Tibial nerve (tissue), 4 donors: ENCODE data around the gene WBP1. TPM values are rescaled to one million over a fixed set of nuclear protein-coding genes. Genes with fewer than 3 reads are reported as not detected.
"Not testable (repeated sequence)": the region's sequence is repeated elsewhere in the genome, so short reads cannot be mapped to it uniquely, and the experiment has no call there.

ENCODE experiments used
- DNase-seq, 2 donors: peaks; one replicate each; pipeline ENCODE4 v3.0.0-alpha.2; 2019; ENCODE audit warnings: low spot score in 2 of 2
- H3K27ac ChIP-seq, 4 donors: fragments of 200-600 bp; sonication (generic) in 3 of 4; one replicate each; pipeline ENCODE4 v1.5.1; 2017 to 2019; ENCODE audit warnings: mild to moderate bottlenecking in 1 of 4
- H3K27me3 ChIP-seq, 2 donors: fragments of 200-600 bp; sonication (generic) in 1 of 2; one replicate each; pipeline versions ENCODE4 v1.5.1 to v1.6.0; 2017 to 2019
- H3K36me3 ChIP-seq, 3 donors: fragments of 200-600 bp; sonication (generic); one replicate each; pipeline ENCODE4 v1.5.1; 2018 to 2019
- H3K4me1 ChIP-seq, 4 donors: fragments of 200-600 bp; sonication (generic) in 3 of 4; one replicate each; pipeline ENCODE4 v1.5.1; 2017 to 2019
- H3K4me3 ChIP-seq, 4 donors: fragments of 200-600 bp; sonication (generic) in 3 of 4; one replicate each; pipeline ENCODE4 v1.5.1; 2017 to 2019; ENCODE audit warnings: mild to moderate bottlenecking in 1 of 4, moderate library complexity in 1 of 4
- H3K9me3 ChIP-seq, 4 donors: fragments of 200-600 bp; sonication (generic) in 3 of 4; one replicate each; pipeline ENCODE4 v1.5.1; 2017 to 2019
- EP300 ChIP-seq, 2 donors: sonication (generic); formaldehyde crosslinking; IDR thresholded peaks; one replicate each; pipeline ENCODE4 v1.6.1; 2017; ENCODE audit warnings: antibody characterized with exemption in 2 of 2, mild to moderate bottlenecking in 1 of 2
- POLR2A ChIP-seq, 2 donors: fragments of 450-650 bp; IDR thresholded peaks; one replicate each; pipeline ENCODE4 v1.6.1; 2017; ENCODE audit warnings: antibody characterized with exemption in 2 of 2, mild to moderate bottlenecking in 2 of 2, moderate library complexity in 2 of 2
- WGBS, 2 donors: methylation state at CpG; one replicate each; pipeline ENCODE4 v1.1.5; 2018; 5-methylcytosine and 5-hydroxymethylcytosine counted together
- total RNA-seq, 4 donors: library from RNA; depleted of rRNA; stranded (reverse); fragments of >200 nt; gene quantifications; one replicate each; pipeline ENCODE4 v1.1.0, GENCODE V29; 2016
- TF ChIP-seq, protein P1 (sequence below), 5 experiments: fragments of 200-600 bp in 3 of 5; fragments of 450-650 bp in 2 of 5; sonication (generic) in 3 of 5; IDR thresholded peaks; one replicate each; pipeline ENCODE4 v1.5.1; 2016 to 2019; ENCODE audit warnings: antibody characterized with exemption in 5 of 5, mild to moderate bottlenecking in 3 of 5, moderate library complexity in 2 of 5

Gene WBP1
- total RNA-seq, 4 donors from 2014 or later: 35.7 to 84.6 (median 69.0) TPM

DNA sequence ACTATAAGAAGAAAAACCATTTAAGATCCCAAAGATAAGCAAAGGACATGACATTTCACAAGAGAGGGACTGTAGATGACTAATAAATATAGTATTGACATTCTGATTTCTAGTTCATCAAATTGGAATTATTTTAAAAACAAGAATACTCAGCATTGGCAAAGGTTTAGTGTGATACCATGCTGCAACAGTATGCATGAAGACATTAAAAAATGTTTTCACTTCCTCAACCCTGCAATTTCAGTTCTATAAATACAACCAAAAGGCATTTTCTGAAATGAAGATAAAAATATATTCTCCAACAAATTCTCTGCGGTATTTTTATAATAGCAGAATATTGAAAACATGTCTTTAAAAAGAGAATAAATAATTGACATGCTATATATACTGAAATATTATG lies 38.9 kb upstream of the WBP1 start:
- TF ChIP-seq, protein P1, sequence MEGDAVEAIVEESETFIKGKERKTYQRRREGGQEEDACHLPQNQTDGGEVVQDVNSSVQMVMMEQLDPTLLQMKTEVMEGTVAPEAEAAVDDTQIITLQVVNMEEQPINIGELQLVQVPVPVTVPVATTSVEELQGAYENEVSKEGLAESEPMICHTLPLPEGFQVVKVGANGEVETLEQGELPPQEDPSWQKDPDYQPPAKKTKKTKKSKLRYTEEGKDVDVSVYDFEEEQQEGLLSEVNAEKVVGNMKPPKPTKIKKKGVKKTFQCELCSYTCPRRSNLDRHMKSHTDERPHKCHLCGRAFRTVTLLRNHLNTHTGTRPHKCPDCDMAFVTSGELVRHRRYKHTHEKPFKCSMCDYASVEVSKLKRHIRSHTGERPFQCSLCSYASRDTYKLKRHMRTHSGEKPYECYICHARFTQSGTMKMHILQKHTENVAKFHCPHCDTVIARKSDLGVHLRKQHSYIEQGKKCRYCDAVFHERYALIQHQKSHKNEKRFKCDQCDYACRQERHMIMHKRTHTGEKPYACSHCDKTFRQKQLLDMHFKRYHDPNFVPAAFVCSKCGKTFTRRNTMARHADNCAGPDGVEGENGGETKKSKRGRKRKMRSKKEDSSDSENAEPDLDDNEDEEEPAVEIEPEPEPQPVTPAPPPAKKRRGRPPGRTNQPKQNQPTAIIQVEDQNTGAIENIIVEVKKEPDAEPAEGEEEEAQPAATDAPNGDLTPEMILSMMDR (IDR thresholded peaks at IDR 0.05): no peak
- TF ChIP-seq POLR2A (IDR thresholded peaks at IDR 0.05): no peak
- TF ChIP-seq EP300 (IDR thresholded peaks at IDR 0.05): no peak
- 81 to 82% methylated on average over 1 of the region's 1 CpG for WGBS, 2 donors

GRCh38 chr2:74420006-74420405 lies 38.2 kb upstream of the WBP1 start:
- H3K9me3 ChIP-seq: no peaks in the 10 kb centered on the region
- H3K4me3 ChIP-seq: no peak overlapping the region
- WGBS, 2 donors: 76 to 80% methylated on average over 2 of the region's 2 CpGs
- no peaks in the 10 kb centered on the region for H3K27me3 ChIP-seq
- peaks cover 0 to 40% (median 15%) of the 10 kb centered on the region in 4 donors for H3K4me1 ChIP-seq
- H3K27ac ChIP-seq: no peak overlapping the region
- TF ChIP-seq POLR2A (IDR thresholded peaks at IDR 0.05): no peak
- peaks cover 0 to 3% (median 0%) of the 10 kb centered on the region in 3 donors for H3K36me3 ChIP-seq
- no peak for DNase-seq

More for the DNA sequence above, 38.9 kb upstream of the WBP1 start:
- Histone ChIP-seq H3K9me3 (no peaks in the 10 kb centered on the region), H3K4me3 (no peak overlapping the region), H3K27me3 (no peaks in the 10 kb centered on the region), H3K4me1 (peaks cover 0 to 47% (median 18%) of the 10 kb centered on the region in 4 donors), H3K36me3 (no peaks in the 10 kb centered on the region), H3K27ac (no peak overlapping the region)
- no peak for DNase-seq

DNA sequence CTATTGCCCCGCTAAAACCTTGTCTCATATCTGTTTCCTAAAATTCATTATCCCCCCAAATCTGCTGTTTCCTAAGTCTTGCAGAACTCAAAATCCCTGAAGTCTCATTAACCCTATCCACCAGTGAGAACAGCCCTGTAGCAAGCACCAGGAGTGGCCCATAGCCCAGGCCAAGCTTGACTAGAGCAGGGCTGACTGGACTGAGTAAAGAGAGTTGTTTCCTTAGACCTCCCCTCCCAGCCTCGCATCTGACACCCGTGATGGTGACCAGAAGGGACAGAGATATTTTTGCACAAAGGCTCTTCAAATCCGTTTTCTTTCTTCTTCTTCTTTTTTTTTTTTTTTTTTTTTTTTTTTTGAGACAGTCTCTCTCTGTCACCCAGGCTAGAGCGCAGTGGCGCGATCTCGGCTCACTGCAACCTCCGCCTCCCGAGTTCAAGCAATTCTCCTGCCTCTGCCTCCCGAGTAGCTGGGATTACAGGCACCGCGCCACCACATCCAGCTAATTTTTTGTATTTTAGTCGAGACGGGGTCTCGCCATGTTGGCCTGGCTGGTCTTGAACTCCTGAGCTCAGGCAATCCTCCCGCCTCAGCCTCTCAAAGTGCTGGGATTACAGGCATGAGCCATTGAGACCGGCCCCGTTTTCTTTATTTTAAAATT lies 37.7 kb upstream of the WBP1 start:
- DNase-seq, H3K36me3 ChIP-seq, H3K9me3 ChIP-seq, H3K27me3 ChIP-seq: not testable (repeated sequence)
- H3K27ac ChIP-seq: peak overlapping the region; percentile 2 to 88 (median 82)
- WGBS, 2 donors: 78% methylated on average over 19 of the region's 19 CpGs
- H3K4me1 ChIP-seq: peaks cover 0 to 35% (median 14%) of the 10 kb centered on the region in 4 donors
- peak overlapping the region in 2 of 4 donors; percentile 42 to 70 for H3K4me3 ChIP-seq

GRCh38 chr2:74421221-74421870 lies 36.9 kb upstream of the WBP1 start, which contains the start of the genes C2orf81 and WDR54:
TSS of gene C2orf81 (minus strand) at chr2:74421619. CDS start at chr2:74421560, 59 bp downstream.
TSS of gene WDR54 (plus strand) at chr2:74421730. CDS start at chr2:74422154, 424 bp downstream.
- Histone ChIP-seq H3K4me1 (peaks cover 0 to 27% (median 9%) of the 10 kb centered on the region in 4 donors), H3K36me3 (peaks cover 0 to 16% (median 0%) of the 10 kb centered on the region in 3 donors), H3K27me3 (no peaks in the 10 kb centered on the region), H3K27ac (peak within 1 kb of the TSS; percentile 2 to 88 (median 82)), H3K4me3 (peak within 1 kb of the TSS; percentile 42 to 70 (median 54)), H3K9me3 (no peaks in the 10 kb centered on the region)
- 0 to 1% methylated on average over 32 to 57 of the region's 57 CpGs for WGBS, 2 donors
- TF ChIP-seq, protein P1 (IDR thresholded peaks at IDR 0.05): no peak
- TF ChIP-seq EP300 (IDR thresholded peaks at IDR 0.05): peak in 1 of 2 donors; percentile 78
- TF ChIP-seq POLR2A (IDR thresholded peaks at IDR 0.05): peak; percentile 26 to 40
- peak; percentile 64 to 67 for DNase-seq

DNA sequence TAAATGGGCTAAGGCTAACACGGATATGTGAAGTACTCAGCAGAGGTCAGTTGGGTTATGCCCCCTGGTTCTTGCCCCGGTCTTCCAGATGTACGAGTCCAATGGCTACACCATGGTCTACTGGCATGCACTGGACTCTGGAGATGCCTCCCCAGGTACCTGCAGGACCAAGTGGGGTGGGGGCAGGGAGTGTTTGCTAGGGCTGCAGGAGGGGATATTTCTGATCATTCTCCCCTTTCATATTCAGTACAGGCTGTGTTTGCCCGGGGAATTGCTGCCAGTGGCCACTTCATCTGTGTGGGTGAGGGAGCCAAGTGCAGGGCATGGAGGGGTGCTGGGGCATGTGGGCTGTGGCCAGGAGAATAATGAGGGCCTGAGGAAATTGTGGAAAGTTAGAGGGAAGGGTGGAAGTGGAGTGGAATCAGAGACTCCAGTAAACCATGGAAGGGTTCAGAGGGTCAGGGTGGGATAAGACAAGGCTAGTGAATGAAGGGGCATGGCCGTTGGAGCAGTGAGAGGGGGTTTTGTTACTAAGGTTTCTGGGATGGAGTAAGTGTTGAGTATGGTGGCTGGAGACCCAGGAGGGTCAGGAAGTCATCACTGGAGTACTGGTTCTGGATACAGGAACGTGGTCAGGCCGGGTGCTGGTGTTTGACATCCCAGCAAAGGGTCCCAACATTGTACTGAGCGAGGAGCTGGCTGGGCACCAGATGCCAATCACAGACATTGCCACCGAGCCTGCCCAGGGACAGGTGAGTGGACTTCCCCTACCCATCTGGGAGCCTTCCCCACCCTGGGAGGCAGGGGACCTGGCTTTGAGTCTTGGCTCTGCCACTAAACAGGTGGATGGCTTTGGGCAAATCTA lies 34.8 kb upstream of the WBP1 start:
- Histone ChIP-seq H3K9me3 (no peaks in the 10 kb centered on the region), H3K4me3 (no peak overlapping the region), H3K27ac (peak overlapping the region in 2 of 4 donors; percentile 11 to 88), H3K36me3 (peaks cover 0 to 38% (median 1%) of the 10 kb centered on the region in 3 donors), H3K4me1 (peaks cover 0 to 23% (median 9%) of the 10 kb centered on the region in 4 donors), H3K27me3 (no peaks in the 10 kb centered on the region)
- TF ChIP-seq POLR2A (IDR thresholded peaks at IDR 0.05): peak in 1 of 2 donors; percentile 10
- TF ChIP-seq EP300 (IDR thresholded peaks at IDR 0.05): no peak
- 56 to 61% methylated on average over 9 of the region's 9 CpGs for WGBS, 2 donors
- DNase-seq: no peak
